GM21447 (cell line): ENCODE measurements around the gene MIOS.
A peak's percentile ranks its signal among the peaks of the same experiment; 100 is the strongest.
"Not testable (repeated sequence)": the region's sequence is repeated elsewhere in the genome, so short reads cannot be mapped to it uniquely, and the experiment has no call there.

Source experiments
- ATAC-seq: cut with Tn5 transposase; IDR thresholded peaks from one replicate; pipeline ENCODE4 v1.9.1; 2021; ENCODE audit not compliant: unreplicated experiment

The MIOS gene

GRCh38 chr7:7554649-7555575 lies 11.8 kb upstream of the MIOS start:
- no peak for ATAC-seq

GRCh38 chr7:7556852-7557251 lies 9.8 kb upstream of the MIOS start:
- ATAC-seq: no peak

GRCh38 chr7:7557252-7557651 lies 9.4 kb upstream of the MIOS start:
- no peak for ATAC-seq

GRCh38 chr7:7561591-7561990 lies 5.1 kb upstream of the MIOS start:
- ATAC-seq: not testable (repeated sequence)

- no peak for ATAC-seq
Observed at GRCh38 chr7:7562736-7563135, 3.9 kb upstream of the MIOS start.

- no peak for ATAC-seq
Observed at GRCh38 chr7:7563269-7563668, 3.4 kb upstream of the MIOS start.

GRCh38 chr7:7563813-7564212 lies 2.9 kb upstream of the MIOS start:
- ATAC-seq: no peak

- ATAC-seq: no peak
Observed at GRCh38 chr7:7564323-7564780, 2.3 kb upstream of the MIOS start.

GRCh38 chr7:7565018-7565680 lies 1.5 kb upstream of the MIOS start:
- no peak for ATAC-seq

- peak; percentile 26 for ATAC-seq
Observed at GRCh38 chr7:7565746-7566650, 686 bp upstream of the MIOS start.

GRCh38 chr7:7567898-7568531 lies 1.3 kb downstream of the MIOS start:
- ATAC-seq: no peak

- no peak for ATAC-seq
Observed at GRCh38 chr7:7568553-7568952, 1.9 kb downstream of the MIOS start.

- peak; percentile 51 for ATAC-seq
Observed at GRCh38 chr7:7569081-7569527, 2.4 kb downstream of the MIOS start.

GRCh38 chr7:7569615-7570014 lies 2.9 kb downstream of the MIOS start:
- ATAC-seq: peak; percentile 35

GRCh38 chr7:7570584-7570983 lies 3.9 kb downstream of the MIOS start:
- no peak for ATAC-seq

GRCh38 chr7:7573701-7574100 lies 7.0 kb downstream of the MIOS start:
- ATAC-seq: no peak

GRCh38 chr7:7576344-7576743 lies 9.7 kb downstream of the MIOS start:
- no peak for ATAC-seq

- peak; percentile 72 for ATAC-seq
Observed at GRCh38 chr7:7577888-7578287, 11.2 kb downstream of the MIOS start.

GRCh38 chr7:7579638-7580037 lies 13.0 kb downstream of the MIOS start:
- ATAC-seq: no peak

- no peak for ATAC-seq
Observed at GRCh38 chr7:7581531-7582179, 15.0 kb downstream of the MIOS start.
